Activated CD4-positive, CD25-positive, alpha-beta regulatory T cell (primary cell): ENCODE measurements around the gene NR2E3.

Source experiments
- DNase-seq, 4 experiments: peaks; one replicate each; lab custom pipeline; 2025; lab: John Stamatoyannopoulos, UW

The NR2E3 gene

GRCh38 chr15:71791975-71792374 is 18.4 kb upstream of the NR2E3 start:
- DNase-seq = no peak

GRCh38 chr15:71792521-71792920 is 17.8 kb upstream of the NR2E3 start:
- DNase-seq = no peak

DNA sequence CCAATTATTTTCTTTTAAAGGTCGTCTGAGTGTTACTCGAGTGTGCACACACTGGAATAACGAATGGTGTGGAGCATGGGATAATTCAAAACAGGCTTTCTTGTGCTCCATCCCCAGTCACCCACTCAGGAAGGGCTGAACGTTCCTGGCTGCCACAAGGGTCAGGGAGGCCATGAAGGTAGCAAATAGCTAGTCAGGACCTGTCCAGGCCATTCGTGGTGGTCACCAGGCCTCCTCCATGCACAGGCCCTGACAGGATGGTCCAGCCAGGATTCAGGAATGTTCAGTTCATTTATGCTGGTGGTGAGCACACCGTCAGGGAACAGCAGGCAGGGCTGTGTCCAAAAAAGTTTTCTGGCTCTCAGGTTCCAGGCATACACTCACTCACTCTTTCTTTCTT is 11.7 kb upstream of the NR2E3 start:
- no peak for DNase-seq

- no peak for DNase-seq
Observed at GRCh38 chr15:71800190-71800589, 10.2 kb upstream of the NR2E3 start.

- no peak for DNase-seq
Observed at GRCh38 chr15:71800835-71801745, 9.3 kb upstream of the NR2E3 start.

DNA sequence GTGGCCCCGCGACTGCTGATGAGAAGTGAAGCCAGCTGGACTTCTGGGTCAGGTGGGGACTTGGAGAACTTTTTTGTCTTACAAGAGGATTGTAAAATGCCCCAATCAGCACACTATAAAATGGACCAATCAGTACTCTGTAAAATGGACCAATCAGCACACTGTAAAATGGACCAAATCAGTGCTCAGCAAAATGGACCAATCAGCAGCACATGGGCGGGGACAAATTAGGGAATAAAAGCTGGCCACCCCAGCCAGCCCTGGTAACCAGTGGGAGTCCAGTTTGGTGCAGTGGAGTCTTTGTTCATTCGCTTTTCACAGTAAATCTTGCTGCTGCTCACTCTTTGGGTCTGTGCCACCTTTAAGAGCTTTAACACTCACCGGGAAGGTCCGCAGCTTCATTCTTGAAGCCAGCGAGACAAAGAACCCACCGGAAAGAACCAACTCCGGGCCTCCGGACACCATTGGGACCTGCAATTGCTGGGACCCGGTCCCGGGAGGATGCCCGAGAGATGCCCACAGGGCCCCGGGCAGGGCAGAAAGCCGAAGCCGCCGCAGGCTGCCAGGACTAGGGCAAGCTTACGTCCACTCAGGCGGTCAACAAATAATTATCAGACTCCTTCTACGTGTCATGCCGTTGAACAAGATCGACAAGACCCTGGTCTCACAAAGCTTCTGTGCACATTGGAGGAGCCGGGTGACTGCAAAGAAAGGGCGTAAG is 8.3 kb upstream of the NR2E3 start:
- DNase-seq = no peak

GRCh38 chr15:71802770-71803169 is 7.6 kb upstream of the NR2E3 start:
- DNase-seq = no peak

GRCh38 chr15:71804226-71804625 is 6.1 kb upstream of the NR2E3 start:
- DNase-seq = no peak

DNA sequence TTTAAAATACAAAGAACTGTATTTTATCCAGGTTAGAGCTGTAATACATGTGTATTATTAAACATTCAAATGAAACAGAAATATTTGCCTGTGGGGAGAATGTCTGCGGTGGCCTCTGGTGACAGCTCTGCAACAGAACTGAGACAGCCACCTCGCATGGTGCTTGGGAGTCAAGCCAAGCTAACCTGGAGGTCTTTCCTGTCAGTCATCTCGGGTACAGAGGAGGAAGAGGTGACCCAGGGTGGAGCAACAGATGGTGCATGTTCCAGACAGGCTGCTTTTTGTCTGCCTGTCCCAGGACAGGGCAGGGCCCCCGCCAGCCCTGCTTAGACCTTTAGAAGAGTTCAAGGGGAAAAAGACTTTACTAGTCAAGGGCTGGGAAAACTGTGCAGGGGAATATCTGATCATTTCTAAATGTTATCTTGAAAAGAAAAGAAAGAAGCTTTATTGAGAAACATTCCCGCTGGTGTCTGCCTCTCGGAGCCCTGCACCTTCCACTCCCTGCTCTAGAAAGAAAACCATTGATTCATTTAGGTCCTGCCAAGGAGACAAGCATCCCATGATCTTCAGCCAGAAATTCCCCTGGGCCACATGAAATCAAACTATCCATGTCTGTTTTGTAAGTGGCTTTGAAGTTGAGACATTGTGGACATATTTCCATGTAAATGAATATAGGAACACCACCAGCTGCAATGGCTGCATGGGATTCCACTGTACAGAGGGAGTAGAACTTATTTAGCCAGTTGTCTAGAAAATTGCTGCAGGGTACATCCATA is 5.5 kb upstream of the NR2E3 start:
- no peak for DNase-seq

- DNase-seq = no peak
Observed at GRCh38 chr15:71806452-71806931, 3.9 kb upstream of the NR2E3 start.

- no peak for DNase-seq
Observed at GRCh38 chr15:71807125-71807629, 3.2 kb upstream of the NR2E3 start.

DNA sequence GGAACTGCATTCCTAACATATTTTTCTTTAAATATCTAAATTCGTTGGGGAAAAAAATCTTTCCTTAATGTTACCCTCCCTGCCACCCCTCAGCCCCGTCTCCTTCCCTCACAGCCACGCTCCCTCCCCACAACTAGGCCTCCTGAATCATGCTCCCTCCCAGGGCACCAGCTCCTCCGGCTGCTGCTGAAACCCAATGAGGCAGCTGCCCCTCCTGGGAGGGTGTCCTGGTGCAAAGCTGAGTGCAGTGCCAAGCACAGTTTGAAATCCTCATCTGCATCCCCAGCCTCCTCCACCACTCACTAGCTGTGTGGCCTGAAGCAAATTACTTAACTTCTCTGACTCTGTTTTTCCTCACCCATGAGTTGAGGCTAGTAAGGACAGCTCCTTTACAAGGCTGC is 2.7 kb upstream of the NR2E3 start:
- no peak for DNase-seq

DNA sequence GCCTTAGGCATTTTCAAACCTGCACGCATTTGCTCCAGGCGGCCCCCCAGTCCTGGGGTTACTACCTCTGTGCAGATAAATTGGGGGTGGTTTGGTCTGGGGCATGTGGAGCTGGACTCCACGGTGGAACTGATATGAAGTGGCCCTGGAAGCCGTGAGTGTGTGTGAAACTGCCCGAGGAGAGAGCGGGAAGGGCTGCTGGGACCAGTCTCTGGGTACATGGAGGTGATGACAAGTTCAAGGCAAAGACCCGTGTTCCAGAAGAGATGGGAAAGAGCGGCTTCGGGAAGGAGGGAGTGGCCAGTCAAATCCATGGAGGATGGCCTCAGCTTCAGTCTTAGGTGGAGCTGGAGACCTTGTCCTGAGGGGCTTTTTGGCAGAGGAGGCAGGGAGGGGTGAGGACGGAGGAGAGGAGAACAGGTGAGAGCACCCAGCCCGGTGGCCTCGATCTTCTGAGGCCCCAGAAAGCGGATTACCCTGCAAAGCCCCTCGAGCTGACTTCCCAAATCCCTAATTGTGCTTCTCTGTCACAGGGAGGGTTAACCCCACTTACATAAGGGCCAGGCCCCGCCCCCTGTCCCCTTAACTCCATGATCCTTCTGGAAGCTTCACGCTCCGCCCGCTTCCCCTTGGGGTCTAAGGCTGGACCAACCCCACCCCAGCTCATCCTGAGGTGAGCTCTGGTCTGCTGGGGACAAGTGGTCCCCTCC is 1.9 kb upstream of the NR2E3 start:
- DNase-seq = no peak

- DNase-seq = no peak
Observed at GRCh38 chr15:71809346-71809745, 1.0 kb upstream of the NR2E3 start.

- no peak for DNase-seq
Observed at GRCh38 chr15:71811036-71811736, 832 bp downstream of the NR2E3 start.

DNA sequence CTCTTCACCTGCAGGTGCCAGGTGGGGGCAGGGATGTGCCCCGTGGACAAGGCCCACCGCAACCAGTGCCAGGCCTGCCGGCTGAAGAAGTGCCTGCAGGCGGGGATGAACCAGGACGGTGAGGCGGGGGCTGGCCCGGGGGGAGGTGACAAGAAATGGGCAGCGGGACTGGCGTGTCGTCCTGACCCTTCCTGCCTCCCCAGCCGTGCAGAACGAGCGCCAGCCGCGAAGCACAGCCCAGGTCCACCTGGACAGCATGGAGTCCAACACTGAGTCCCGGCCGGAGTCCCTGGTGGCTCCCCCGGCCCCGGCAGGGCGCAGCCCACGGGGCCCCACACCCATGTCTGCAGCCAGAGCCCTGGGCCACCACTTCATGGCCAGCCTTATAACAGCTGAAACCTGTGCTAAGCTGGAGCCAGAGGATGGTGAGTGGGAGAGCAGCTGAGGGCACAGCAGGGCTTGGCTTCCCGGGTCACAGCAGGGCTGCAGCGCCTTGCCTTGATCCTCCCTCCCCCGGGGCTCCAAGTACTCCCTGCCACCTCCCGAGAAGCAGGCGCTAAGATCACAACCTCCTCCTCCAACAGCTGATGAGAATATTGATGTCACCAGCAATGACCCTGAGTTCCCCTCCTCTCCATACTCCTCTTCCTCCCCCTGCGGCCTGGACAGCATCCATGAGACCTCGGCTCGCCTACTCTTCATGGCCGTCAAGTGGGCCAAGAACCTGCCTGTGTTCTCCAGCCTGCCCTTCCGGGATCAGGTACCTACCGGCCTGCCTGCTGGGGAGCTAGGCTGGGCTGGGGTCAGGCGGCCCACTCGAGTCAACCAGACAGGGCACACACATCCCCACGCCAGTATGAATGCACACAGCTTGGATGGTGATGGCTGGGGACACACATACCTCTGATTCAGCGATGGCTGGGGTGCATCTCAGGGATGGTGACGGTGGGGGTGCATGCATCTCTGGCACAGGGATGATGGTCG is 1.7 kb downstream of the NR2E3 start:
- no peak for DNase-seq

DNA sequence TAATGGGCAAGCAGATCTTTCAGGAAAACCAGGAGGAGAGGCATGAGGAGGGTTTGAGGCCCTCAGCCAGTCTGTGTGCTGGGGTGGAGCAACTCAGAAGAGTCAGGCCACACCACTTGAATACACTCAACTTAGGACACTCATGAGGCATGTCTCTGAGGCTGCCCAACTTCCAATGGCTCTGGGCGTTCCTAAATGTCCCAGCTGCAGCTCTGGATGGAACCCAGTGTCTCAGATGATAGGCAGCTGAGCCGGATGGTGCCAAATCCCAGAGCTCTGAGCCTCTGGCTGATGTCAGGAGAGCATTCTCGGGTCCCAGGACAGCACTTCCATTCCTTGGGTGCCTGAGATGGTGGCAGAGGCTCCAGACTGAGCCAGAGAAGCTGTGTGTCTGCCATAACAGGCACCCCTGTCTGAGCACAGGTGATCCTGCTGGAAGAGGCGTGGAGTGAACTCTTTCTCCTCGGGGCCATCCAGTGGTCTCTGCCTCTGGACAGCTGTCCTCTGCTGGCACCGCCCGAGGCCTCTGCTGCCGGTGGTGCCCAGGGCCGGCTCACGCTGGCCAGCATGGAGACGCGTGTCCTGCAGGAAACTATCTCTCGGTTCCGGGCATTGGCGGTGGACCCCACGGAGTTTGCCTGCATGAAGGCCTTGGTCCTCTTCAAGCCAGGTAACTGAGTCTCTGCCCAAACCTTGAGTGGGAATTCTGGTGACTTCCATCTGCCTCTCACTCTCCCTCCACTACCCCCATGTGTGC is 2.8 kb downstream of the NR2E3 start:
- no peak for DNase-seq

DNA sequence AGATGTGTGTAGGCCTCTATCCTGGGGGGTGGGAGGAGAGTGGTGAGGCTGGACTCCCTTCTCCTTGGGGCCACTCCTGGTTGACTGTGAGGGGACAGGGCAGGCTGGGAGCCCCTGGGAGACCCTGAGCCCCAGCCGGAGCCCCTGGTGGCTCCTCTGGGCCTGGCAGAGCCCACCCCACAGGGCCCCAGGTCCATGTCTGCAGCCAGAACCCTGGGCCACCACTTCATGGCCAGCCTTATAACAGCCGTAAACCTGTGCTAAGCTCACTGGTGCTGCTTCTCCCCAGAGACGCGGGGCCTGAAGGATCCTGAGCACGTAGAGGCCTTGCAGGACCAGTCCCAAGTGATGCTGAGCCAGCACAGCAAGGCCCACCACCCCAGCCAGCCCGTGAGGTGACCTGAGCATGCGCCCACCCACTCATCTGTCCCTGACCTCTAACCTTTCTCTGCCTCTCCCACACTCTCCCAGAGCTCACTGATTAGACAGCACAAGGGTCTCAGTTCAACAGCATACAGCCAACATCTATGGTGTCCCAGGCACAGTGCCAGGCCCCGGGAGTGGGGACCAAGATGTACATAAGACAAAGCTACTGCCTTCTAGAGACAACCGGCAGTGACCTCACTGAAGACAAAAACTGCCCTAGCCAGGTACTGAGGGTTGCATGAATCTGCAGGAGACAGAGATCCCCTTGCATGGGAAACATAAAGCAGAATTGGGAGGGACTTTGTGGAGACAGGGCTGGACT is 3.5 kb downstream of the NR2E3 start:
- DNase-seq = no peak
